Common myeloid progenitor, CD34-positive (primary cell): ENCODE data around the gene HBP1.

ENCODE experiments used
- CTCF ChIA-PET: fragments of 350-600 bp; sonication (Branson Sonifier 250); formaldehyde crosslinking; loops from one replicate; lab custom pipeline; 2021; ENCODE audit warnings: antibody characterized with exemption; lab: Charles Lee
- POLR2A ChIA-PET: fragments of 350-600 bp; sonication (Branson Sonifier 250); formaldehyde crosslinking; loops from one replicate; lab custom pipeline; 2021; ENCODE audit warnings: antibody characterized with exemption; lab: Charles Lee
- DNase-seq, 3 donors: peaks; one replicate each; pipeline versions ENCODE4 v3.0.0 to v3.0.0-alpha.2; 2013
- H3K27ac ChIP-seq, 2 experiments: 1 replicate in 1 of 2; 2 replicates in 1 of 2; pipeline ENCODE4 v1.7.0; 2013; ENCODE audit warnings: inconsistent platforms in 2 of 2, low read length in 2 of 2, mild to moderate bottlenecking in 2 of 2, low read depth in 1 of 2, moderate library complexity in 1 of 2; ENCODE audit not compliant: severe bottlenecking in 2 of 2, insufficient read depth in 1 of 2, poor library complexity in 1 of 2
- H3K27me3 ChIP-seq, 5 experiments: replicated peaks in 2 of 5; 1 replicate in 3 of 5; 2 replicates in 2 of 5; pipeline versions ENCODE4 v1.6.1 to v1.7.0; 2013; ENCODE audit warnings: low read length in 4 of 5, mild to moderate bottlenecking in 2 of 5, moderate library complexity in 2 of 5, inconsistent platforms in 1 of 5; ENCODE audit not compliant: insufficient read depth in 5 of 5, control insufficient read depth in 4 of 5
- H3K36me3 ChIP-seq, 4 experiments: 1 replicate in 2 of 4; 2 replicates in 2 of 4; pipeline versions ENCODE4 v1.6.1 to v1.7.0; 2013; ENCODE audit warnings: low read length in 3 of 4, control low read depth in 1 of 4, mild to moderate bottlenecking in 1 of 4; ENCODE audit not compliant: control insufficient read depth in 4 of 4, insufficient read depth in 4 of 4
- H3K4me1 ChIP-seq, 4 experiments: 1 replicate in 3 of 4; 2 replicates in 1 of 4; pipeline versions ENCODE4 v1.6.1 to v1.7.1; 2013; ENCODE audit warnings: low read length in 3 of 4, mild to moderate bottlenecking in 3 of 4, control low read depth in 1 of 4, inconsistent platforms in 1 of 4, moderate library complexity in 1 of 4; ENCODE audit not compliant: control insufficient read depth in 4 of 4, insufficient read depth in 4 of 4; ENCODE audit errors: control extremely low read depth in 1 of 4
- H3K4me3 ChIP-seq, 7 experiments: 1 replicate in 4 of 7; 2 replicates in 3 of 7; pipeline versions ENCODE4 v1.5.1 to v1.7.0; 2013; ENCODE audit warnings: mild to moderate bottlenecking in 7 of 7, low read length in 6 of 7, moderate library complexity in 6 of 7, inconsistent platforms in 2 of 7, low read depth in 2 of 7, control low read depth in 1 of 7; ENCODE audit not compliant: insufficient read depth in 4 of 7, control insufficient read depth in 1 of 7; ENCODE audit errors: extremely low read depth in 1 of 7
- H3K9me3 ChIP-seq, 5 experiments: 1 replicate in 4 of 5; 2 replicates in 1 of 5; pipeline versions ENCODE4 v1.6.1 to v1.7.1; 2013; ENCODE audit warnings: low read length in 4 of 5, mild to moderate bottlenecking in 2 of 5, inconsistent platforms in 1 of 5, low read depth in 1 of 5, moderate library complexity in 1 of 5; ENCODE audit not compliant: control insufficient read depth in 4 of 5, insufficient read depth in 2 of 5; ENCODE audit errors: control extremely low read depth in 1 of 5
- WGBS: methylation state at CpG from one replicate; pipeline ENCODE4 v1.1.5; 2013; ENCODE audit not compliant: insufficient coverage; 5-methylcytosine and 5-hydroxymethylcytosine counted together

HBP1 gene

DNA sequence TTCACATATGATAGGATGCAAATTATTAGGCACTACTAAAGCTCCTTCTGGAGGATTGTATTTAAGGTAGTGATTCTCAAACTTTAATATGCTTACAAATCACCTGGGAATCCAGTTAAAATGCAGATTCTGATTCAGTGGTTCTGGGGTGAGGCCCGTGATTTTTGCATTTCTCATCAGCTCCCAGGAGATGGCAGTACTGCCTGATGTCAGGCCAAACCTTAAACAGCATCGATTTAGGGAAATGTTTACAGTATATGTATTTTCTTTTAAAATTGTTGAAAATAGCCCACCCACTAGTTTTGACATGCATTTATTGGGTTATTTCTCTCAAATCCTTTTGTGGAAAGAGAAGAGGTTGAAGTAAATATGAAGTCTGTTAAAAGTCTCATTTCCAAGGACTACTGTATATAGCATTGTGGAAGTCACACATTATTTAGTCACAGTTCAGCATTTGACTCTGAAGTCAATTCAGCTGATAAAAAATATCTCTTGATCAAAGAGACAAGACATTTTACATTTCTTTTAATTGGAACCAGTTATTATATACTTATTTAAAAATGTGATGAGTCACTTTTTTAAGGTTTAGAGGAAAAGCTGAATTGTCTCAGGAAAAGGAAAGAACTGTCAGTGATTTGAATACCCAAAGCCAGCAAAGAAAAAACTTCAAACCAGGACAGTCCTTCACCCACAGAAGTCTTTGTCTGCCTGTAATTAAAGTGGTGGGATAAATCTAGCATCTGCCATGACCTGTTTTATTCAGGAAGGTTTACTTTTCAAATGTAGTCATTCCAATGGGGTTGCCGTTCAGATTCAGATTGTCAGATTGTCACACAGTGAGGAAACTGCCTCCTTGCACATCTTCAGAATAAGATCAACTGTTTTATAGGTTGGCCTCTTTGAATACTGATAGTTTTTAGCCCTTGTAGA, 21.1 kb upstream of the HBP1 start:
- 36% methylated on average over 2 of the region's 3 CpGs for WGBS
- no peak overlapping the region for H3K27ac ChIP-seq
- H3K36me3 ChIP-seq, result peaks cover 0 to 2% (median 0%) of the 10 kb centered on the region in 4 experiments
- CTCF ChIA-PET, result interaction anchor here (0.7 to 9.1 kb wide), 20 partner anchors 9 to 355 kb away, joined by 3 to 205 read pairs (median 4); partner anchors contain the start of gene HBP1
- no peaks in the 10 kb centered on the region for H3K27me3 ChIP-seq
- H3K4me3 ChIP-seq, result no peak overlapping the region
- H3K9me3 ChIP-seq, result no peaks in the 10 kb centered on the region
- no peaks in the 10 kb centered on the region for H3K4me1 ChIP-seq
- POLR2A ChIA-PET, result interaction anchor here (0.6 to 0.9 kb wide), 2 partner anchors 21 to 138 kb away, joined by 3 to 4 read pairs; partner anchors contain the start of gene HBP1
- peak; percentile 33 to 57 (median 53) for DNase-seq

GRCh38 chr7:107148721-107149120, 20.1 kb upstream of the HBP1 start:
- peaks cover 0 to 2% (median 0%) of the 10 kb centered on the region in 4 experiments for H3K36me3 ChIP-seq
- no peaks in the 10 kb centered on the region for H3K4me1 ChIP-seq
- WGBS, result 100% methylated on average over 1 of the region's 2 CpGs
- no peak overlapping the region for H3K4me3 ChIP-seq
- POLR2A ChIA-PET, result no interaction called here
- DNase-seq, result no peak
- no peaks in the 10 kb centered on the region for H3K27me3 ChIP-seq
- no peak overlapping the region for H3K27ac ChIP-seq
- CTCF ChIA-PET, result interaction anchor here (0.7 to 9.1 kb wide), 16 partner anchors 9 to 362 kb away, joined by 3 to 205 read pairs (median 6); partner anchors contain the start of gene HBP1
- no peaks in the 10 kb centered on the region for H3K9me3 ChIP-seq

DNA sequence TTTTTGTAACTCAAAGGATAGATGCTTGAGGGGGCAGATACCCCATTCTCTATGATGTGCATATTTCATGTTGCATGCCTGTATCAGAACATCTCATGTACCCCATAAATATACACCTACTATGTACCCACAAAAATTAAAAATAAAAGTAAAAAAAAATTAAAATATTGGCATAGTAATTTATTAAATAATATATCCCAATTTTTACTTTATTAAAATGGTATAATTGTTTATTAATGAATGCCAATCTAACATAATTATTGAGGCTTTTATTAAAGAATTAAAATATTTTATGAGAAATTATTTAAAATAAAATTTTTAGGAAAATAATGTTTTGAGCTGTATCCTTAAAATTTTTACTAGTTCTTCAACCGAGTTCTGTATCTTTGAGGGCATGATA, 18.9 kb upstream of the HBP1 start:
- no peaks in the 10 kb centered on the region for H3K4me1 ChIP-seq
- H3K9me3 ChIP-seq, result no peaks in the 10 kb centered on the region
- ChIA-PET CTCF (interaction anchor here (0.7 to 9.1 kb wide), 19 partner anchors 8 to 389 kb away, joined by 3 to 205 read pairs (median 4); partner anchors contain the start of gene HBP1), POLR2A (no interaction called here)
- no peaks in the 10 kb centered on the region for H3K27me3 ChIP-seq
- no CpG with 5 or more reads among the region's 1 CpG for WGBS
- peaks cover 0 to 2% (median 0%) of the 10 kb centered on the region in 4 experiments for H3K36me3 ChIP-seq
- no peak overlapping the region for H3K27ac ChIP-seq
- no peak for DNase-seq
- no peak overlapping the region for H3K4me3 ChIP-seq

GRCh38 chr7:107150375-107151073, 18.3 kb upstream of the HBP1 start:
- Histone ChIP-seq H3K4me3 (no peak overlapping the region), H3K27ac (no peak overlapping the region), H3K36me3 (peaks cover 0 to 2% (median under 1%) of the 10 kb centered on the region in 4 experiments), H3K27me3 (no peaks in the 10 kb centered on the region), H3K9me3 (no peaks in the 10 kb centered on the region), H3K4me1 (no peaks in the 10 kb centered on the region)
- ChIA-PET POLR2A (no interaction called here), CTCF (interaction anchor here (0.6 to 9.1 kb wide), 19 partner anchors 9 to 390 kb away, joined by 3 to 205 read pairs (median 4); partner anchors contain the start of gene HBP1)
- WGBS, result no CpG with 5 or more reads among the region's 4 CpGs
- peak; percentile 87 to 95 (median 90) for DNase-seq

DNA sequence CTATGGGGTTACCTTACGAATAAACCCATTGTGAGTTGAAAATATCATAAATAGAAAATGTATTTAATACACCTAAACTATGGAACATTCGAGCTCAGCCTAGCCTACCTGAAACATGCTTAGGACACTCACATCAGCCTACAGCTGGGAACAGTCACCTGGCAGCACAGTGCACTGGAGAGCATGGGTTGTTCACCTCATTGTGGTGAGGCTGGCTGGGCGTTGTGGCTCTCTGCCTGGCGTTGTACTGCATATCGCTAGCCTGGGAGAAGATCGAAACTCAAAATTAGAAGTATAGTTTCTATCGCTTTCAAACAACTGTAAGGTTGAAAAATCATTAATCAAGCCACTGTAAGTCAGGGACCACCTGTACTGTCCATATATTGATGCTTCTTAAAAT, 17.3 kb upstream of the HBP1 start:
- no peak for DNase-seq
- Histone ChIP-seq H3K4me1 (no peaks in the 10 kb centered on the region), H3K4me3 (no peak overlapping the region), H3K27me3 (no peaks in the 10 kb centered on the region), H3K36me3 (peaks cover 0 to 2% (median under 1%) of the 10 kb centered on the region in 4 experiments), H3K9me3 (no peaks in the 10 kb centered on the region), H3K27ac (no peak overlapping the region)
- 98% methylated on average over 5 of the region's 7 CpGs for WGBS
- ChIA-PET POLR2A (interaction anchor here (0.6 kb wide), 1 partner anchor 336 kb away, joined by 3 read pairs; no protein-coding TSS in a partner anchor), CTCF (interaction anchor here (0.6 to 9.1 kb wide), 9 partner anchors 10 to 372 kb away, joined by 3 to 205 read pairs (median 8); partner anchors contain the start of gene HBP1)

DNA sequence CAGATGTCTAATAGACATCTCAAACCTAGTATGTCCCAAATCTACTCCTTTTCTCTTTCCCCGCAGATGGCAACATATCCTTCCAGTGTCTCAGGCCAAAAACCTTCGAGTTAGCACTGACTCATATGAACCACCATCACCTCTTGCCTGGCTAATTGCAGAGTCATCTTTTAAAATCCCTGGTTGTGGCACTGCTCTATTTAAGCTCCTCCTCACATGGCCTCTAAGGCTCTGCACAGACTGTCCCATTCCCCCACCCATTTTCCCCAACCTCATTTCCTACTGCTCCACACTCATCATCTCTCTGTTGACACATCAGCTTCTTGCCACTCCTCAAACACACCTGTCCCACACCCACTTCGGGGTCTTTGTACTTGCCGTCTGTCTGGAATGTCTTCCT, 16.8 kb upstream of the HBP1 start:
- Histone ChIP-seq H3K36me3 (peaks cover 0 to 2% (median under 1%) of the 10 kb centered on the region in 4 experiments), H3K4me1 (no peaks in the 10 kb centered on the region), H3K9me3 (no peaks in the 10 kb centered on the region), H3K4me3 (no peak overlapping the region), H3K27ac (no peak overlapping the region), H3K27me3 (no peaks in the 10 kb centered on the region)
- DNase-seq, result no peak
- ChIA-PET POLR2A (interaction anchor here (0.6 kb wide), 1 partner anchor 337 kb away, joined by 3 read pairs; no protein-coding TSS in a partner anchor), CTCF (interaction anchor here (0.6 to 9.1 kb wide), 9 partner anchors 10 to 372 kb away, joined by 3 to 205 read pairs (median 5); partner anchors contain the start of gene HBP1)
- 81% methylated on average over 4 of the region's 4 CpGs for WGBS
